Brain pericyte (primary cell): ENCODE data around the gene KRT17.
"Not testable (repeated sequence)": the region's sequence is repeated elsewhere in the genome, so short reads cannot be mapped to it uniquely, and the experiment has no call there.

Experiments
- DNase-seq: peaks from one replicate; pipeline ENCODE4 v3.0.0-alpha.2; 2012; ENCODE audit warnings: low read depth, low spot score

The KRT17 gene

GRCh38 chr17:41653892-41654677 is 29.7 kb upstream of the KRT17 start:
- DNase-seq = no peak

GRCh38 chr17:41653421-41653820 is 29.0 kb upstream of the KRT17 start:
- DNase-seq = no peak

- no peak for DNase-seq
These were observed 28.1 kb upstream of the KRT17 start for GRCh38 chr17:41652461-41652970.

GRCh38 chr17:41651625-41652460 is 27.5 kb upstream of the KRT17 start:
- no peak for DNase-seq

- no peak for DNase-seq
These were observed 26.6 kb upstream of the KRT17 start for GRCh38 chr17:41650794-41651624.

DNA sequence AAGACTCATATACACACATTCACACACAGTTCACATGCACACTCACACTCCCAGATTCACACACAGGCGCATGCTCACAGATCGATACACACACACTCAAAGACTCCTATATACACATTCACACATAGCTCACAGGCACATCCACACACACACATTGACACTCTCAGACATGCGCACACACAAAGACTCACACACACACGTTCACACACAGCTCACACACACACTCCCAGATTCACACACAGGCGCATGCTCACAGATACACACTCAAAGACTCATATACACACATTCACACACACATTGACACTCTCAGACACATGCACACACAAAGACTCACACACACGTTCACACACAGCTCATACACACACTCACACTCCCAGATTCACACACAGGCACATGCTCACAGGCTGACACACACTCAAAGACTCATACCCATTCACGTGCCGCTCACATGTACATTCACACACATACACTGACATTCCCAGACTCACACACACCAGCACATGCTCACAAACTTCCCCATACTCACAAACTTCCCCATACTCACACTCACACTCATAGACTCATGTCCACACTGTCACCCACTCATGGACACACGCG is 25.6 kb upstream of the KRT17 start:
- no peak for DNase-seq

GRCh38 chr17:41648411-41649195 is 24.2 kb upstream of the KRT17 start:
- peak; percentile 42 for DNase-seq

DNA sequence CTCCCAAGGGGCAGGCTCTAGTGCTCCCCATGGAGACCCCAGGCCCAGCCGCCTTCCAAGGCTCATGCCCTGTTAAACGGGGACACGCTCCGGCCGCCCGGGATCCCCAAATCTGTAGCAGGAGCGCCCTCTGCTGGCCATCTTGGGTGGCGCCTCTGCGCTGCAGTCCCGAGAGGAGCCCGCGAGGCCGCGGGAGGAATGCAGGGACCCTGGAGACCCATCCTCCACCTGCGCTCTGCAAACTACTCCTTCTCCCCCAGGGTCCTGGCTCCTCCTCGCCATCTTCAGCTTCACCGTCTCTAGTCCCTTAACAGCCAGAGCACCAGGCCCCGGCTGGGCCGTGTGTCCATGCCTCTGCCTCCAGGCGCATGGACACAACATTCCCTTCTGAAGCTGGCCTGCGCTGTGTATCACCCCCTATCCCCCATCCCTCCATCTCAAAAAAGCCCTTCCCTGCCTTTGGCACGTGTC is 23.6 kb upstream of the KRT17 start:
- DNase-seq = no peak

GRCh38 chr17:41647038-41647813 is 22.9 kb upstream of the KRT17 start:
- no peak for DNase-seq

DNA sequence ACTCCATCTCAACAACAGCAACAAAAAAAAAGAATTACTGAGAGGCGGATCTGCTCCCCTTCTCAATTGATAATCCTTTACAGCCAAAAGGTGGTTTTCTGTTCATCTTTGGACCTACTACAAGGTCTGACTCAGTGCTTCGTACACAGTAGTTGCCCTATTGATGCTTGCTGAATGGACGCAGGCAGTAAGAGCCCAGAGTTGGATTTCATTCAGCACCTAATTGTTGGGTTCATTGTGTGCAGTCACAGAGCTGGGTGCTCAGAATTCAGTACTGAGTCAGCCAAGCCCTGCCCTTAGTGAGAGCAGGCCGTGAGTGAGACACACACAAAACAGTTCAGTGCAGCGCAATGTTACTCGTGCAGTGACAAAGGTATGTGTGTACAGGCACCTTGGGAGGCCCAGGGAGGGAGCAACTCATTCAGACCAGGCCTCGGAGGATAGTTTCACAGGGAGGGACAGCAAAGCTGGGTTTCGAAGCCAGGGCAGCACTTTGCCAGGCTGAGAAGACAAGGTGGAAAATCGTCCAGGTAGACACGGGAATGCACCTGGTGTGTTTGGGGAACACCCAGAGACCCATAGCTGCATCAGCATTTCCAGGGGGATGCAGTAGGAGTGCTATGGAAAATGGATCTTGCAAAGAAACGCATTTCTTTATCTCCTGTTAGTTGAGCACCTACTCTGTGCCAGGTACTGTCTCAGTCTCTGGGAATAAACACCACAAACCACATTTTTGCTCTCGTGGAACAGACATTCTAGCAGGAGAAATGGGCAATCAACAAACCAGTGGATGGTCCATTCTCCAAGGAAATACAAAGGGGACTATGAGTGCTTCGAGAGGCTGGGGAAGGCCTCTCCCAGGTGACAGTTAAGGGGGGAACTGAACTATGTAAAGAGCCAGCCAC is 18.1 kb upstream of the KRT17 start:
- no peak for DNase-seq

DNA sequence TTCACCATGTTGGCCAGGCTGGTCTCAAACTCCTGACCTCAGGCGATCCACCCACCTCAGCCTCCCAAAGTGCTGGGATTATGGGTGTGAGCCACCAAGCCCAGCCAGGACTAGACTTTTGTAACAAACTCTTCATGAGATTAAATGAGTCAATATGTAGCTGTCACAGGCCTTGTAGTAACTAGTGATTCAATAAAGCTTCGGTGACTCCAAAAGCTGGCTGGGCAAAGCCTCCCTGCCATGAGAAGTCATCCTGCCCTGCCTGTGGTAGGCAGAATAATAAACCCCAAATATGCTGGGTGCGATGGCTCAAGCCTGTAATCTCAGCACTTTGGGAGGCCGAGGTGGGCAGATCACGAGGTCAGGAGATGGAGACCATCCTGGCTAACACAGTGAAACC is 16.2 kb upstream of the KRT17 start:
- not testable (repeated sequence) for DNase-seq

GRCh38 chr17:41639492-41640473 is 15.4 kb upstream of the KRT17 start:
- DNase-seq = no peak

- no peak for DNase-seq
These were observed 14.6 kb upstream of the KRT17 start for GRCh38 chr17:41638941-41639340.

DNA sequence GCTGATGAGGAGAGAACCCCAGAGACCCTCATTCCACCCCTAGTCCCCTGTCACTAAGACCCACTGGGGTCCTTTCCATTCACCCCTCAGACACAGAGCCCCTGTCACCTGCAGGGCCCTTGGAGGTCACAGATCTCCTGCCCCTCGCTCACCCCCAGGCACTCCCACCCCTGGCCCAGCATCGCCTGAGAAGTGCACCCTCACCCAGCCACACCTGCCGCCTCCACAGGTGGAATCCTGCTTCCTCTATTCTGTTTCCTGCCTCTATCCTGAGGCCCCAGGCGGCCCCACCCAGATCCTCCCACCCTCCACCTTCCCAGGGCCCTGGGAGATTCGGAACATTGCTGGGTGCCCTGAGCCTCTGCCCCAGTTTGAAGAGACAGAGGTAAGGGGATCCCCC is 13.8 kb upstream of the KRT17 start:
- no peak for DNase-seq

DNA sequence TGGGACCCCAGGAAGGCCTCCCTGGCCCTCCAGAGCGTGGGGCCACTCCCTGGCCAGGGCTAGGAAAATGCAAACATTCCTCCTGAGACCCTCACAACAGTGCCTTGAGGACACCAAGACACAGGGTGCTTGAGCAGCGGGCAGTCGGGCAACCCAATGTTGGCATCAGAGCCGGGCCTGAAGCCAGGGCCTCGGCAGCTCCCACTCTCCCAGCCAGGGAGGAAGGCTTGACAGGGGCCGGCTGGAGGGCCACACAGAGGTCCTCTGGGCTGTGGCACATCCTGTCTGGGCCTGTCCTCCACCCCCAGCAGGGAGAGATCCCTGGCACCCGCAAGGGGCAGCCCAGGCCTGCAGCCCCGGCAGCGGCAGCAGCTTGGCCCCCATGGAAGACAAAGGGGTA is 12.3 kb upstream of the KRT17 start:
- no peak for DNase-seq

GRCh38 chr17:41635121-41636097 is 11.0 kb upstream of the KRT17 start:
- DNase-seq = no peak
